GM19099 (cell line): ENCODE measurements around the gene ZNF830.

Experiments
- POLR2A ChIP-seq: IDR thresholded peaks from 3 replicates; pipeline ENCODE4 v1.6.1; 2011; ENCODE audit warnings: low read depth; ENCODE audit not compliant: insufficient read length; ENCODE audit errors: extremely low read depth

The ZNF830 gene, protein sequence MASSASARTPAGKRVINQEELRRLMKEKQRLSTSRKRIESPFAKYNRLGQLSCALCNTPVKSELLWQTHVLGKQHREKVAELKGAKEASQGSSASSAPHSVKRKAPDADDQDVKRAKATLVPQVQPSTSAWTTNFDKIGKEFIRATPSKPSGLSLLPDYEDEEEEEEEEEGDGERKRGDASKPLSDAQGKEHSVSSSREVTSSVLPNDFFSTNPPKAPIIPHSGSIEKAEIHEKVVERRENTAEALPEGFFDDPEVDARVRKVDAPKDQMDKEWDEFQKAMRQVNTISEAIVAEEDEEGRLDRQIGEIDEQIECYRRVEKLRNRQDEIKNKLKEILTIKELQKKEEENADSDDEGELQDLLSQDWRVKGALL

DNA sequence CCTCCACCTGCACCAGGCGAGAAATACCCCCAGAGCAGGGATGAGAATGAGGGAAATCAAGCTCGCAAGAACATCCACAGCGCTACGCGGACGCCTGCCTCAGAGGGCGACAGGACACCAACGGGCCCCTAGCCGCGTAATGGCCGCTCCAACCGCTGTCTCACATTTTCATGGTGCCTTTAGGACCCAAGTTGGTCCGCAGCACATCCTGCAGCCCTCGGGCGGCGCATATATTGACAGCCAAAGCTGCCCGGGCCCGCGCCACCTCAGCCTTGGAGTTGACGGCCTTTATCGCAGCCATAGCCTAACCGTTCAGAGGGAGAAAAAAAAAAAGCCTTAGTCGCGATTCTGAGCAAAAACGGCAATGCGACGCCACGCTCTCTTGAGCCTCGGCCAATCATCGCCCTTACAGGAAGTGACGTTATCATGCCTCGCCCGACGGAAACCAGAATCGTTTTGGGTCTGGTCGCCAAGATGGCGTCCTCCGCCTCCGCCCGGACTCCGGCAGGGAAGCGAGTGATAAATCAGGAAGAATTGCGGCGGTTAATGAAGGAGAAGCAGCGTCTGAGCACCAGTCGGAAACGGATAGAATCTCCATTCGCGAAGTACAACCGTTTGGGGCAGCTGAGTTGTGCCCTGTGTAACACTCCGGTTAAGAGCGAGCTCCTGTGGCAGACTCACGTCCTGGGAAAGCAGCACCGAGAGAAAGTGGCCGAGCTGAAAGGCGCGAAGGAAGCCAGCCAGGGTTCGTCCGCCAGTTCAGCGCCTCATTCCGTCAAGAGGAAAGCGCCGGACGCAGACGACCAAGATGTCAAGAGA lies at the start of gene ZNF830, which contains the start of gene CCT6B:
ZNF830 (plus strand) TSS at position 448 of the 819 bp plus-strand sequence; CDS start at position 475, 27 bp downstream.
CCT6B (minus strand) TSS at position 368 of the 819 bp plus-strand sequence; CDS start at position 301, 67 bp downstream.
- peak; percentile 94 for TF ChIP-seq POLR2A

- no peak for TF ChIP-seq POLR2A
Observed at GRCh38 chr17:34913001-34913400, 48.3 kb upstream of the ZNF830 start.

DNA sequence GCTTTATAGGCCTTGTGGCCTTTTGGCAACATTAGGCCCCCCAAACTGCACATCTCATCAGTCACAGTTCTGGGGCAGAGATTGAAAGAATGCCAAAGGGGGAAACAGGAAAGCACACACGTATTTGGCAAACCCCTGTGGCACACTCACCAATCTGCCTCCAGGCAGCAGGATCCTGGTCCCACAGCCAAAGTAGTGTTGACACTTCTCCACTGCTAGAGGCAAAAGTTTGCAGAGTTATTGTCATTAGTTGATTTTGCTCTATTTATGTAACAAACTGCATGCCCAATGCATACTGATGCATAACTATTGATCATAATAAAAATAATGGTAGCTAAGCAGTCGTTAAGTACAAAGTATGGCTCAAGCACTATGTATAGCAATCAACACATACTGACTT lies 45.2 kb upstream of the ZNF830 start:
- TF ChIP-seq POLR2A: no peak

GRCh38 chr17:34917381-34917780 lies 44.0 kb upstream of the ZNF830 start:
- TF ChIP-seq POLR2A: no peak

- no peak for TF ChIP-seq POLR2A
Observed at GRCh38 chr17:34920676-34921075, 40.7 kb upstream of the ZNF830 start.

DNA sequence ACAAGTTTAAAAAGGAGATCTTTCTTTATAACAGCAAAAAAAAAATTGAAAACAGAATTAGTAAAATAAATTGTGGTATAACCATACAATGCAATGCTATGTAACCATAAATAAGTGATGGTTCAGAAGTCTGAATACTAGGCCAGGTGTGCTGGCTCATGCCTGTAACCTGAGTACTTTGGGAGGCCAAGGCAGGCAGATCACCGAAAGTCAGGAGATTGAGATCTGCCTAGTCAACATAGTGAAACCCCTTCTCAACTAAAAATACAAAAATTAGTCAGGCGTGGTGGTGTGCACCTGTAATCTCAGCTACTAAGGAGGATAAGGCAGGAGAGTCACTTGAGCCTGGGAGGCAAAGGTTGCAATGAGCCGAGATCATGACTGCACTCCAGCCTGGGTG lies 34.7 kb upstream of the ZNF830 start:
- no peak for TF ChIP-seq POLR2A

DNA sequence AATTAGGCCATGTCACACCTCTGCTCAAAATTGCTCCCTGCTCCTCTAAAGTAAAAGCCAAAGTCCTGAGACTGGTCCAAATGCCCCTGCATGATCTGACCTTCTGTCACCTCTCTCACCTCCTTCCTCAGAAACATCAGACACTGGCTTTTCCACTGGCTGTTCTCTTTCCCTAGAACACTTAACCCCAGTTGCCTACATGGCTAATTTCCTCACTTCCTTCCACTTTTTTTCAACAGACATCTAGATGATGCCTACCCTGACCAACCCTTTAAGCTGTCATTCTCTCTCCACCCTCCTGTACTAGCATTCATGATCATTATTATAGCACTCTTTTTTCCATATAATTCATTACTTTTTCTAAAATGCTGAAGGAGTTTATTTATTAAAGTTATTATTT lies 31.1 kb upstream of the ZNF830 start:
- no peak for TF ChIP-seq POLR2A

DNA sequence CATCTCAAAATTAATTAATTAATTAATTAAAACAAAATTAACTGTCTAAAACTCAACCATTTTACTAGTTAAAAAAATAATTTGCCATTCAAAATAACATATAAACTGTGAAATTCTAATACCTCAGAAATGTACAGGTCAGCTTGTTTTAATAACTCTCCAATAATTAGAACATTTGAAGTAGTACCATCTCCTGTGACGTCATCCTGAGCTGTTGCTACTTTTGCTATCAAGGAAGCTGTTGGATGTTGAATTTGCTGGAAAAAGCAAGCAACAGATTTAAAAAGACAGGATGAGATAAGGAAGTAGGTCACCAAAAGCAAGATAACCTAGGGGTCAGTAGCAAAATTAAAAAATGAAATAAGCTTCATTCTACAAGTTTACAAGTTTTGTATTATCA lies 2.9 kb upstream of the ZNF830 start:
- TF ChIP-seq POLR2A: no peak

DNA sequence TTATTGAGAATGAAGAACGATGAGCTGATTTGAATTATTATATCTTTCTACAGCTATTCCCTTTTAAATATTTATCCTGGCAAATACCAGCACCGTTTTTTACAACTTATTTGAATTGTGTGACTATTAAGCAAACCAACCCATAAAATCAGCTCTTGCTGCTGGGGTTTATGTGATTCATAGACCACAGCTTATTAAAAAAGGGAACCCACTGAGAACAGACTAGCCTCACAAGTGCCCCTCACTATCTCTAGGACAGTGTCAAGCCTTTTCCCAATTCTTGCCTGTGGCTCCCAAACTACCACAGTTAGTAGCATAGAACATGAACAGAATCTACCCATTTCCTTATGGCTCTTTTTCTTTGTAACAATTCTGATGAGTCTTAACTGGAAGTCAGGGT lies 12.8 kb downstream of the ZNF830 start:
- TF ChIP-seq POLR2A: no peak

DNA sequence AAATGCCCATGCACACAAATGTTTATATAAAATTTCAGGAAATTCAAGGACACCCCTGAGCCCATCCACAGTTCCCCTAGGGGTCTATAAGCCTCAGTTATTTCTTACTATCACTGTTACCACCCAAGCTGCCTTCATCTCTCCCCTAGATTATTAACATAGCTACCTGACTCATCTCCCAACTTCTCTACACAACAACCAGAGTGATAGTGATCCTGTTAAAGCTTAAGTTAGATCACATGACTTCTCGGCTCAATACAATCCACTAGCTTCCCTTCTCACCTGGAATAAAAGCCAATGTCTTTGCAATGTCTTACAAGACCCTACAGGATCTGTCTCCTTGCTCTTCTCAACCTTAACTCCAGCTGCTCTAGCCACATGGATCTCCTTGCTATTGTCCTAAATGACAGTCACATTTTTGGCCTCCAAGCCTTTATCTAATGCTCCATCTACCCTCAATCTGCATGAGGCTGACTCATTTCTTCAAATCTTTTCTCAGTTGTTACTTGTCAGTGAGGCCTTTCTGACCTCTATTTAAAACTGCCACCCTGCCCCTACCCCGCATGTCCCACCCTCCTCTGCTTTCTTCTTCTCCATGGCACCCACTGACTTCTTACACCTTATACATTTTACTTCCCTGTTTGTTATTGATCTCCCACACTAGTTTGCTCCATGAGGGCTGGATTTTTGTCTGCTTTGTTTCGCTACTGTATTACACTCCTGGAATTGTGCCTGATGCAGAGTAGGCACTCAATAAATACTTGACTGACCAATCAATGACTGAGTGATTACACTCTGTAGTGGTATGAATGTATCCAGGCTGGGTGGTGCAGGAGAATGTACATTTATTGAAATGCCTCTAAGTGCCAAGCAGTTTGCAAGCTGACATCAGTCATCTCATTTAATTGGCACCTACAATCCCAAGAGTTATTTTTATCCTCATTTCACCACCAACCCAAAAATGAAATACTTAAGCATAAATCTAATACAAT lies 13.8 kb downstream of the ZNF830 start:
- TF ChIP-seq POLR2A: no peak

GRCh38 chr17:34979153-34979552 lies 17.8 kb downstream of the ZNF830 start:
- no peak for TF ChIP-seq POLR2A

- no peak for TF ChIP-seq POLR2A
Observed at GRCh38 chr17:34979650-34980352, 18.5 kb downstream of the ZNF830 start.

- TF ChIP-seq POLR2A: peak; percentile 77
Observed at GRCh38 chr17:34980353-34980680, 19.0 kb downstream of the ZNF830 start, which contains the start of gene LIG3. Gene LIG3 (plus strand): TSS chr17:34980512. CDS start chr17:34983006, 2,494 bp downstream.
